Pons (tissue), 1 donor: ENCODE measurements around the gene GNL1.

ENCODE experiments used
- DNase-seq: peaks from one replicate; pipeline ENCODE4 v3.0.0-alpha.2; 2016; ENCODE audit warnings: low spot score

GNL1 gene

GRCh38 chr6:30570263-30570662, 14.0 kb upstream of the GNL1 start:
- no peak for DNase-seq

- no peak for DNase-seq
These were observed 12.0 kb upstream of the GNL1 start for GRCh38 chr6:30568245-30568644.

DNA sequence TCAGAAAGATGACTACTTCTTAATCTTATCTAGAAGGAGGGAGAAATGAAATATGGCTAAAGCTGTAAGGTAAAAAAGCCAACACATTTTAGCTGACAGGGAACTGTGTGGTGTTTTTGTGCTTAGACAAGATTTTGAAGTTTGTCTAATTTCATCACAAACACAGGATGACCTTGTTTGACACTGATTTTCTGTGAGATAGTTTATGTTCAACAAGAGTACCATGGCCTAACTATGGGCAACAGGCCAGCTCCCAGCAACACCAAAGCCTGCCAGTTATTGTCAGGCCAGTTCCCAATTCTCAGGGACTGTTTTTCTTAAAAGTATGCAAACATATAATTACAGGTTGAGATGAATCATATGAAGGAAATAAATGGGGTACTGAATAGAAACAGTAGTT, 9.5 kb upstream of the GNL1 start:
- no peak for DNase-seq

GRCh38 chr6:30564114-30564513, 7.8 kb upstream of the GNL1 start:
- DNase-seq, result no peak

DNA sequence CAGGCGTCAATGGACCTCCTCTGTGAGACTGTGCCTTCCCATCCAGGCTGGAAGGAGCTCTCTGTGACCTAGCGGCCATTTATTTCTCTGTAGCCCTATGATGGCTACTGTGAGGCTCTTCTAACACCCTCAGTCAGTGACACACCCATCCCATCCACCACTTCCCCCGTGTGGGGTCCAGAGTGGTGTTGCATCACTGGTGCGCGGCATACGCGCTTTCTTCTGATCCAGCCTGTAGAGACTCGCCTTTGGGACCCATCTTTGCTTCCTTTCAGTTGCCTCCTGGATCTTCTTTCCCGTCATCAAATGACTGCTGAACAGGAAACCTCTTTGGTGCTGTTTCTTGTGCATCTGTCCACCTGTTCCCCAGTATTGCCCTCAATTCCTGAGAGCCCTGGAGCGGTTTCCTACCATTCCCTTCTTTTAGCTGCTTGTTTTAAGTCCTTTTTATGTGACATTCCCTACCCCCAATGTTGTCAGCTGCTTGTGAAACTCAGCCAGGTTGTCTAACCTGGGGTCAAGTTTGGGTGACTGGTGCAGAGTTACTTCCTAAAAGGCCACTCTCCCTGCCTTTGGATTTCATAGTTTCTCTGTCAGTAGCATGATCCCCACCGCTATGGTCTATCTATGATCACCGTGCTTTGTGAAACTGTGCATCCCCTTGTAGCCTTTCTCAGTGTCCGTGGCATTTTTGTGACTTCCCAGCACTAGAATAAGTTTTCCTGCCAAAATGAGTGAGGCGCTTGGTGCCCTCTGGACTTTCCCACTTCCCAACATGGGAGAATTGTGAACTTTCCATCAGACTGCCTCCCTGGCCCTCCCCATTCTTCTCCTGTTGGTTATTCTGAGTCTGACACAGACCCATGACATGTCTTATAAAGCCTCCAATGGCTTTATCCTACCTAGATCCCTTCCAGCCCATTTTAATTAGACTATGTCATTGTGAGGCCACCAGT, 6.5 kb upstream of the GNL1 start:
- DNase-seq, result no peak

- no peak for DNase-seq
These were observed 4.6 kb upstream of the GNL1 start for GRCh38 chr6:30560930-30561329.

- DNase-seq, result no peak
These were observed 1.3 kb upstream of the GNL1 start for GRCh38 chr6:30557683-30557981.

GRCh38 chr6:30556906-30557682, 805 bp upstream of the GNL1 start, which contains the start of gene PRR3:
Gene PRR3 (plus strand): TSS chr6:30557295. CDS start chr6:30557345, 50 bp downstream.
- DNase-seq, result peak; percentile 96

- DNase-seq, result peak; percentile 30
These were observed 548 bp downstream of the GNL1 start for GRCh38 chr6:30555816-30556065.

- no peak for DNase-seq
These were observed 1.1 kb downstream of the GNL1 start for GRCh38 chr6:30554962-30555815.

- DNase-seq, result no peak
These were observed 1.9 kb downstream of the GNL1 start for GRCh38 chr6:30554404-30554803.

DNA sequence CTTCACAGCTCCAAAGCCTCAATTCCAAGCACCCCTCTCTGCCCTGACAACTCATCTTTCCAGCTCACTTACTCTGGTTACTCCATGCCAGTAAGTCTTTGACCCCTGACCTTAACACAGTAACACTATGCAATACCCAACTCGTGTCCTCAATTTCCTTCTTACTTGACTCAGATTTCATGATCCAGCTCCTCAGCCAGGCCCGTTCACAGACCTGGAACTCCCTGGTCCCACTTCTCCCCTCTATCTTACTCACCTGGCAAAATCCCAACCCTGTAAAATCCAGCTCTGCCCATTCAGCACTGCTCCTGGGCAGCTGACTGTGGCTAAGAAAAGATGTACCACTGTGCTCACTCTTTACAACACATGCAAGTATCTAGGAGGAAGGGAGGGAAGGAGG, 7.9 kb downstream of the GNL1 start:
- no peak for DNase-seq

- DNase-seq, result no peak
These were observed 8.8 kb downstream of the GNL1 start for GRCh38 chr6:30547454-30547853.

- DNase-seq, result peak; percentile 67
These were observed 11.5 kb downstream of the GNL1 start for GRCh38 chr6:30544666-30545272.

DNA sequence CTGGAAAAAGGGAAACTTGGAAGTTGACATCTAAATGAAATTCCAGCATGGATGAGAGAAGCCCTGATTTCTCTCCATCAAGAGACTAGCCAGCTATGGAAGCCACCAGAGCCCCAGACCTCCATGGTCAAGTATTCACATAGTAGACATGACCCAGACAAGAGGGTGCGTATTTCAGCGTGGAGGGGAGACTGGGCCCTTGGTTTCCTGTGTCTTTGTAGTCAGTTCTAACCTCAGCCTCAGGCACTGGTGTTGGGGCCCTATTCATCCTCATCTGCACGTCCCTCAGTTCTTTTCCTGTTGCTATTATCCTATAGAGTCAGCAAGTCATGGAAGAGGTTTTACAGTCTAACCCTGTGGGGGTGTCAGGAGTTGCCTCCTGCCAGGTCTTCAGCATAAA, 12.5 kb downstream of the GNL1 start:
- no peak for DNase-seq

DNA sequence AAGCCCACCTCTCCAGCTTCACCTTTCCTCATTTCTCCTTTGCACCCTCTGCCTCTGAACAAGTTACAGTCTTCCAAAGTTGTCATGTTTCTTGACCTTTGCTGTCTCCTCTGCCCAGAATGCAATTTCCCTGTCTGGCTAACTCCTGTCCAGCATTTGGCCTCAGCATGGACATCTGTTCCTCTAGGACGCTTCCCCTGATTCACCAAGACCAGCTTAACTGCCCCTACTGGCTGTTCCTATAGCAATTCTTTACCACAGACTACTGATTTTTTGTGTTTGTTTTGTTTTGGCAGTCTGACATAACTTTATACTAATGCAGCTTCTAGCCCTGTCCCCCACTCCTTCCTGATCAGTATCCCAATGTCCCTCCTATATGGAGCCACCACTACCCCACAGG, 13.4 kb downstream of the GNL1 start:
- DNase-seq, result no peak

DNA sequence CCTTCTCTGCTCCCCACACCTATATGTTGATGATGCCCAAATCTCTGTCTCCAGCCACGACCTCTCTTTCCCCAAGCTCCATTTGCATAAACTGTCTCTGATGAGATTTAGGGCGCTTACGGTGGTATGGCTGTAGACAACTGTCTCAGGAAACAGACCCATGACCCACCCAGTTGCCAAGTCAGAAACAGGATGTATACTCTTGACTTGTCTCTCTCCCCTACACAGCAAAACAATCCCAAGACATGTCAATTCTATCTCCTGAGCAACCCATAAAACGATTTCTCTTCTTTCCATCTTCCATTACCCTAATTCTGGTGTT, 13.9 kb downstream of the GNL1 start:
- no peak for DNase-seq

DNA sequence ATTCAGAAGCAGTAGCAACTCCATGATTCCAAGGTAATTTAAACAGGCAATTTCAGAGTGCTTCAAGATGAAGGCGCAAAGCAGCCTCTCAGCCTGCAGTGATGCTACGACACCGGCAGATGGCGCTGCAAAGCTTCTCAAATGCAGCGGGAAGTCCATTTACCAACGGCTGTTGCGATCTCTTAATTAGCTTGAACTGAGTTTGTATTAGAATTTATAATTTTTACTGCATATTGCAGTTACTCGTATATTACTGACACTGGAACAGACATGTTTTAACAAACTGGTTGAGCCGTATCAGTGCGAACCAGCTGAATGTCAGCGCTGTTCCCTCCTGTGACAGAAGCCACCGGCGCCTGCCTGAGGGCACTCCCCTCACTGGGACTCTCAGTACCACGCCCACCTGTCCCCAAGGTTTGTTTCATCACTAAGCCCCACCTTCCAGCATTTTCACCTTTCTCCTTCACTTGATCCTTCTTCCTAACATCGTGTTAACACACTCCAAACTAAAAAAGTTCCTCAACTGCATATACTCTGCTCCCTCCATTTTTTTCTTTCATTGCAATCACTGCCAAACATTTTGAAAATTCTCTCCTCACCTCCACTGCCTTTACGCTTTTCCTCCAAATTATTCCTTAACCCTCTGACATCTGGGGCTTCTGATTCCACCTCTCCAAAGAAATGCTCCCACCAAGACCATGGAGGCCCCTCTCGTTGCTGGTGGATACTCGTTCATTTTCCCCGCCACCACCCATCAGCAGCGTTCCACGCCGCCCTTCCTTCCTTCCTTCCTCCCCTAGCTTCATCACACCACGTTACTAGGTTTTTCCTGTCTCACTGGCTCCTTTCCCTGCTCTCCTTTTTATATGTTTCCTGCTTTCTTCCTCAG, 14.5 kb downstream of the GNL1 start:
- DNase-seq, result peak; percentile 85

GRCh38 chr6:30537931-30538330, 18.4 kb downstream of the GNL1 start:
- DNase-seq, result no peak

DNA sequence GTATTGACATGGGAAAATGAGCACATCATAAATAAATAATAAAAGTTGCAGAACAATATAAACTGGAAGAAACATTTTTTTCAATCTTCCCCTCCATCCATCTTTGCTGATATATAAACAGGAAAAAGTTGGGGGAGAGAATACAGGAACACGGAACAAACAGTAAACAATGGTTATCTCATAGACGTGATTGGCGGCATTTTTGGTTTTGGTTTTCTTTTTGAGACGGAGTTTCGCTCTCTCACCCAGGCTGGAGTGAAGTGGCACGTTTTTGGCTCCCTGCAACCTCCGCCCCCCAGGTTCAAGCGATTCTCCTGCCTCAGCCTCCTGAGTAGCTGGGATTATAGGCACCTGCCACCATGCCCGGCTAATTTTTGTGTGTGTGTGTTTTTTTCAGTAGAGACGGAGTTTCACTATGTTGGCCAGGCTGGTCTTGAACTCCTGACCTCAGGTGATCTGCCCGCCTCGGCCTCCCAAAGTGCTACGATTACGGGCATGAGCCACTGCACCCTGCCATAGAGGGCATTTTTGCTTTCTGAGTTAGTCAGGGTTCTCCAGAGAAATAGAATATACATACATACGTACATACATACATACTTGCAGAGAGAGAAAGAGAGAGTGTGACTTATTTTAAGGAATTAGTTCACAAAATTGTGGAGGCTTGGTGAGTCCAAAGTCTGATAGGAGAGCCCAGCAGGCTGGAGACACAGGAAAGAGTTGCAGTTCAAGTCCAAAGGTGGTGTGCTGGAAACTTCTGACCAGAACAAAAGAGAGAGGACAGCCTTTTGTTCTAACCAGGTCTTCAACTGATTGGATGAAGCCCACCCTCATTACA, 22.6 kb downstream of the GNL1 start:
- DNase-seq, result no peak
